ENCODE measurements around the gene FBXL7.

Gene FBXL7

DNA sequence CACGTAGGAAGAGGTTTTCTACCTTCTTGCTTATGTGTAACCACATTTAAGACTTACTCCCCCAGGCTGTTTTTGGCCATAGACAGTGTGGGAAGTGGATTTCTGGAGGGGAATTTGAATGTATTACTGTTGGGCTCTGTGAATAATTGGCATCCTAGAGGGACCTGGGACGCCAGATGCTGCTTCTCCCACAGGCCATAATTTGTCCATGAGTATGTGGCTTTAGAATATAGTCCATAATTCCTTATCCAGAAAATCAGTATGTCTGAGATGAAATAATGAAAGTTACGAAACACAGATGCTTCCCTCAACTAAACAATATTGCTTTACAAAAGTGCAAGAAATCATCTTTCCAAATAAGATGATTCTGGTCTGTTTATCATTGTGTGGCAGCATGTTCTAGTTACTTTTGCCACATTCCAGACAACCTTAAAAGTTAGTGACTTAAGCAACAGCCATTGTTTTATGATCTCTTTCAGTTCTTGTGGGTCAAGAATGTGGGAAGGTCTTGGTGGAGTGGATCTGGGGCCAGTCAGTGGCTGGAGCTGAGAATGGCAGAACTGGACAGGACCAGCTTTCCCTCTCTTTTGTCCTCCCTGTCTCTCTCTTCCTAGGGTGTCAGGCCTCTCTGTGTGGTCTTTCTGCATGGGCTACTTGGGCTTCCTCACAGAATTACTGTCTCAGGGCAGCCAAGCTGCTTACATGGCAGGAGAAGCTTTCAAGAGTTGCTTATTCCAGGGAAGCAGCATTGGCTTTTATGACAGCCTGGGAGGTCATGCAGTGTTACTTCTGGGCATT lies 79.4 kb downstream of the FBXL7 start:
- no peak for DNase-seq (ENCODE audit: low read depth)

DNA sequence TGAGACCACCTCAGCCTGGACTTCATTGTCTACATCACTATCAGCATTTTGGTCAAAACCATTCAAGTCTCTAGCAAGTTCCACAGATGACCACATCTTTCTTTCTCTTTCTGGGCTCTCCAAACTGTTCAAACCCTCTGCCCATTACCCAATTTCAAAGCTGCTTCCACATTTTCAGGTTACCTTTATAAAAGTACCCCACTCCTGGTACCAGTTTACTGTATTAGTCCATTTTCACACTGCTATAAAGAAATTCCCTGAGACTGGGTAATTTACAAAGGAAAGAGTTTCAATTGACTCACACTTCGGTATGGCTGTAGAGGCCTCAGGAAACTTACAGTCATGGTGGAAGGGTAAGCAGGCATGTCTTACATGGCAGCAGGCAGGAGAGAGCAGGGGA lies 84.5 kb downstream of the FBXL7 start:
- no peak for DNase-seq (ENCODE audit: low read depth)

DNA sequence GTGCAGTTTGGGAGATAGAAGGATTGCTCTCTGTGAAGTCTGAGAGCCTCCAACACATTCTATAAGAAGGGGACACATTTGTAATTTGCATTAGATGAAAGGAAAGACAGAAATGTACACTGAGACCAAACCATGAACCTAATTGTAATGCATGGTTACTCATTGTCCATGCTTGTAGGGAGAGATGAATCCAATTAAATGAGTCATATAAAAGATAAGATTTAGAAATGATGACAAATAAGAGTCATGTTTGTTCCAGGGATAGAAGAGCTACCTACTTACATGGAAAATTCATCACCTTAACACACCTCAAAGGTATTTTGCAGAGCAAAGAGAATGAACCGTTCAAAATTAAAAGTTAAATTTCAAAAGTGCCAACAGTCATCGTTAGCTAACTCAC lies 85.1 kb downstream of the FBXL7 start:
- no peak for DNase-seq (ENCODE audit: low read depth)

DNA sequence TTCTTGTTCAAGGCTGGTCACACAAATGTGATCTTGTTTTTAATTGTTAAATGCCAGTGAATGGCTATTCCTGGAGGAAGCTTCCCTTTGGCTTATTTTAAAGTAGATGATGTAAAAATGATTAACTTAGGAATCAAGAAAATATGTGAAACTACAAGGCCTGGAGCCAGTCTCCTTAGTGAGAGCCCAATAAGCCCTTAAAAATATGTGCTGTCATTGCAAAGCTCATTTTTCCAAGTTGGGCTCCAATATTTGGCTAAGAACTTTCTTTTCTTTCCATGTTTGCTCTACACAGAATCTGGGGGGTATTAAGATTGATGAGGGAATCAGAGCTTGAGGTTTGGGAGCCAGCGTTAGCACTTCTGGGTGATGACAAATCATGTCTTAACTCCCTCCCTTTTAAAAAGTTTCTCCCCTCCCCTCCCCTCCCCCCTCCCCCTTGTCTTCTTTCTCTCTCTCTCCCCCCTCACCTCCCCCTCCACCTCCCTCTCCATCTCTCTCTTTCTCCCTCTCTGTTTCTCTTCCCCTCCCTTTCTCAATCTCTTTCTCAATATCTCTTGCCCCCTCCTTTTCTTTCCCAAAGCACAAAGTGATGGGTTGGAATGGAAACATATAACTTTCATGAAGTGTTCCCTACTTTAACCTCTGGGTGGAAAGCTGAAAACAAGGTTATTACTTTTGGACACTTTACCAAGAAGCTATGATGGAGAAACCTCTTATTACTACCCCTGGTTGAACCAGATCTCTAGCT lies 86.0 kb downstream of the FBXL7 start:
- DNase-seq (ENCODE audit: low read depth): no peak

DNA sequence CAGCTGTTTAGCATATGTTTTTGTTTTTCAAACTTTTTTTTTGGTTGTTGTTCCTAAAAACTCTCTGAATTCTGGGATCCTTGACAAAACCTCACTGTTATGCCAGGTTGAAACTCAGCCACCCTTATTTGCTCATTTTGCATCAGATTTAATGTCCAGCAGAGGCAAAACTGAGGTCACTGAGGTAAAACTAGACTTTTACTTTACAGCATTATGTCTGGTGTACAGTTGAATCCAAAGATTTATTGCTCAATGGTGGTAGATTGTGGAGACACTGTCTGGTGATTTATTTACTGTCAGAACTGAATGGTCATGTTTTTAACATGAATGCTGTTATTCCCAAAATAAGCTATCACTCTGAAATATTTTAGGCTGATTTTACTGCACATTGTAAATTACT lies 87.9 kb downstream of the FBXL7 start:
- DNase-seq (ENCODE audit: low read depth): no peak

DNA sequence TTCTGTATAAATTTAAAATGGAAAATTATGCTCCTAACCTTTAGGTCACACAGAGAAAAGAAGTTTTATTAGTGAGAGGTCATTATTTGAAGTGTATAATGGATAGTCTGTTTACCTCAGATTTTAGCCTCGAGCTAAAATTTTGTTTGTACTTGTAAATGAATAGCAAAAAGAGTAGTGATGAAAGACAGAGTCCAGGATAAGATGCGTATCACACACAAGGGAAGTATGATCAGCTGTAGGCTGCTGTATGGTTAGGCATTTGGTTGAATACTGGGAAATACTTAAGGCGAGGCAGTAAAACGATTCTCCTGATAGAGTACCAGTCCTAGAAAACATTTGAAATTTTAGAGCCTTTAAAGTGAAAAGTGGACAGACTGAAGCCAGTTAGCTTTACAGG lies 92.7 kb downstream of the FBXL7 start:
- no peak for DNase-seq (ENCODE audit: low read depth)

DNA sequence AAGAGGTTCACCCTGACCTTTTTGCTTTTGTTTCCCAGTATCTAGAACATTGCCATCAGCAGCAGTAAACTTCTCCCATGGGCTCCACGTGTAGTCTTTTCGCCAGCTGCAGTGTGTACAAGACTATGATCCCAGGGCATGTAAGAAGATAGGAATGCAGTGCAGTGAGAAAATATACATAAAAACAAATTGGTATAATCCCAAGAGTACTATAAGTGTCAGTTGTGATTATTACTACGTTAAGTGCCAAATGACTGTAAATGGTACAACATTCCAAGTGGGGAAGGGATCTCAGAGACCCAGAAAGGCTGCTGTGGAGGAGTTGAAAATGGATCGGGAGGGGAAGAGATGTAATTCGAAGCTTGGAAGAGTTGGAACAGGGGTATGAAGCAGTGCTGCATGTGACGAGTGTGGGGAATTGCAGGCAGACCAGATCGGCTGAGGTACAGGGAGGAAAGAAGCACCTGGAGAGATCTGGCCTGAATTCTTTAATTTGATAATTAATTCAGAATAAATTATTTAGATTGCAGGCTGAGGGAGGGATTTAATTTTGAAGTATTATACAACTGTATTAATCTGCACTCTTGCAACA lies 95.1 kb downstream of the FBXL7 start:
- no peak for DNase-seq (ENCODE audit: low read depth)

DNA sequence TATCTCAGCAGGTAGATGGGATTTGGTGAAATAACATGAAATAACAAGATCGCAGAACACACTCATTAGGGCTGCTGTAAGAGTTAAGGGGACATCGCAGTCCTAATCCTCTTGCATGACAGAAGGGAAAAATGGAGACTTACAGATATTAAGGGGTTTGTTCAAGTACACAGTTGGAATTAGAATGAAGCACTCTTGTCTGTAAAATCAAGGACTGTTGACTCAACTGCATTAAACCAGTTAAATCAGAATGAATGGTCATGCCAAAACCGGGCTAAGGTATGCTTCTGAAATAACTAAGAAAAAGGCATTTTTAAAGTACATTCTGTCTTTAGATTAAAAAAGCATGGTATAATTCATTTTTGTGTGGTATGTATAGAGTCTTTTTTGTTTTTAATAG lies 95.9 kb downstream of the FBXL7 start:
- DNase-seq (ENCODE audit: low read depth): no peak

DNA sequence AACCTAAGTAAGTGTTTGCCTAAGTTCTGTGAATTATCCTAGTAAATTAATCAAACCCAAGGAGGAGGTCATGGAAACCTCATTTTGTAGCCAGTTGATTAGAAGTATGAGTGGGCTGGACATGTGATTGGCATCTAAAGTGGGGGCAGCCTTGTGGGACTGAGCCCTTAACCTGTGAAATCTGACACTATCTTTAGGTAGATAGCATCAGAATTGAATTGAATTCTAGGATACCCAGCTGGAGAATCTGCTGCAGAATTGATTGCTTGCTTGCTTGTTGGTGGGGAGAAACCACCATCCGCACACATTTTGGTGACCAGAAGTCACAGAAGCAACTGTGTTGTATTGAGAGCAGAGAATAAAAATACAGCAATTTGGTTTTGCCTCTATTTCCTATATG lies 97.0 kb downstream of the FBXL7 start:
- no peak for DNase-seq (ENCODE audit: low read depth)

DNA sequence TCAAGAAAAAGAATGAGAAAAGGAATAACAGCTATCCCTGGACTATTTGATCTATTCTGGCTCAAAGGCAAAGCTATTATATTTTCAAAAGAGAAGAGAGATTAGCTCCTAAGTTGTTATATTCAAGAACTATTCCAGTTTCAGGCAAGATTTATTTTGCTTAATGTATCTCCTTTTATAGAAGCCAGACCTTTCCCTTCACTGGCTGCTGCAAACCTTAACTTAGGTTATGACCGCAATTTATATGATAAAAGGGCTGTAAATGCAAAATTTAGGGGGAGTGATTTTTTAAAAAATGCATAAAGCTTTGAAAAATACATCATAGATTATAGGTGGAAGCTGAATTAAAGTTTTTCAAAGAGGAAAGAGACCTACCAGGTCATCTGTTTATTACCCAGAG lies 97.8 kb downstream of the FBXL7 start:
- DNase-seq (ENCODE audit: low read depth): no peak

DNA sequence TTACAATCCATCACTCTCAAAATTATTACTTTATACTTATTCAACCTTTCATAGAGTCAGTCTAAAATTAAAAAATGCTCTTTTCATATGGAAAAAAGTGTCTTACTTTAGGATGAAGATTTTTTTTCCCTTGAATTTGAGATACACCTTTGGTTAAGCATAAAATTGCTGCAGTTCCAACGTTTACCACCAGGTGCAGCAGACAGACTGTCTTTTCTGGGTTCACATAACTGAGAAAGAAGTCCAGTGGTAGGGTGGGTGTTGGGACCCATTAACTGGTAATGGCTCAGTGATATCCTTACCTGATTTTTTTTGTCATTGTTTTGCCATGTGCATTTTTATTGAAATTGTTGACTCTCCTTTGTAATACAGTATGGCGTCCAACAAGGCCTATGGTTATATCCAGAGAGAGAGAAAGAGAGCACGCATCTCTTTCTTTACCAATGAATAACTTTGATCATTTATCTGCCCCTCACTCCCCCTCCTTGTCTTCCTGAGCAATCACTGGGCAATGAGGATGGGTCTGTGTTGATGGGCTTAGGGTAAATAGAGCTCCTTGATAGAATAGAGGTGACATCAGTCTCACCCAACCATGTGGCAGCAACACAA lies 98.4 kb downstream of the FBXL7 start:
- no peak for DNase-seq (ENCODE audit: low read depth)

DNA sequence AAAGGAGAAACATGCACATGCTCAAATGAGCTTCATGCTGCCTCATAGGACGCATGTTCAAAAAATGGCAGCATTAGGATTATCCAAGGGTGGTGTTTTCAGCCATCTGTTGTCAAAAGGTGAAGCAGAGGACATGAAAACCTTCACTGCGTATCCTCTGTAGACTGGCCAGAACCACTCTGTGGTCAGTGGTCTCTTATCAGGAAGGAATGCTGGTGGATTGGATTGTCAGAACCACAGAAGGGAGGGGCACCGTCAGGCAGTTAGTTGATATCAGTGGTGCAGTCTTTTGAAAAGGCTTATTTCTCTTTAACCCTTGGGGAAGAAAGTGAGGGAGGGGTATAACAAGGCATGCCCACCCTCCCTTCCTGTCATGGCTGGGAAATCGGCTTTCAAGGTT lies 100.1 kb downstream of the FBXL7 start:
- no peak for DNase-seq (ENCODE audit: low read depth)

DNA sequence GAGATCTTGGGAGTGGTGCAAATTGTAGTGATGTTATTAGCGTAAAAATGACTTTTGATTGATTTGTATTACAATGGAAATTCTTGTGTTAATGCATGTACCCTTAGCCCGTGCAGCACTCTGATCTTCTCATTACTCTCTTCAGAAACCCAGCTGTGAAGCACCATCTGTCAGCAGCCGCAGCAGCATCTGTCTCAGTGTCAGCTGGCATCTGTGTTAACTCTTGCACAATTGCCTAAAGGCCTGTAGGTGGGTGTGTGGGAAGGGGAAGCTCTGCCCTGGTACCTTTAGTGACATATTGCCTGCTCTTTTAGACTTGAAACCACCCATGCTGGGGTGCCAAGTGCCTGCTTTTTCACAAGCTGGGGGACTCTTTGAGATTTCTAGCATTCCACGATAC lies 101.3 kb downstream of the FBXL7 start:
- DNase-seq (ENCODE audit: low read depth): no peak

DNA sequence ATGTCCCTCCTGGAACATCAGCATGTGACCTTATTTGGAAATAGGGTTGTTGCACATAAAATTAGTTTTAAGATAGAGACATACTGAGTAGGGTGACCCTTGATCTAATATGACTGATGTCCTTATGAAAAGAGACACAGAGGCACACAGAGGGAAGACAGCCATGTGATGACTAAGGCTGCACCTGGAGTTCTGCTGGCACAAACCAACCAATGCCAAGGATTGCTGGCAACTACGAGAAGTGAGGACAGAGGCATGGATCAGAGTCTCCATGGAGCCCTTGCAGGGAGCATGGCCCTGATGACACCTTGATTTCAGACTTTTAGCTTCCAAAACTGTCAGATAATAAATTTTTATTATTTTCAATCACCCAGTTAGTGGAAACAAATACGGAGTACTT lies 101.9 kb downstream of the FBXL7 start:
- no peak for DNase-seq (ENCODE audit: low read depth)

DNA sequence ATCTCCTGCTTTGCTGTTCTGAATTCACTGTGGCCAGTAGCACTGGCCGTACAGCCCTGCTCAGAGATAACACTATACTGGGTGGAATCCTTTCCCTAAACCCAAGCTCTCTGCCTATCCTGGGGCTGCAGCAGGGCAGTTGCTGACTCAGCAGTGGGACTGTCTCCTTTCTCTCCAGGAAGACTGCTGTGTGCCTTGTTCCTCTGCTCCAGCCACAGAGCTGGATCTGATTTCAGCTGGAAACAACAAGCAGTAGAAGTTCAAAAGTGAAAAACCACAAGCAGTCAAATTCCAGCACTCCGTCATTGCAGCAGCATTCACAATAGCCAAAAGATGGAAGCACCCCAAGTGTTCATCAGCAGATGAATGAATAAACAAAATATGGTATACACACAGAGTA lies 105.0 kb downstream of the FBXL7 start:
- DNase-seq (ENCODE audit: low read depth): no peak

DNA sequence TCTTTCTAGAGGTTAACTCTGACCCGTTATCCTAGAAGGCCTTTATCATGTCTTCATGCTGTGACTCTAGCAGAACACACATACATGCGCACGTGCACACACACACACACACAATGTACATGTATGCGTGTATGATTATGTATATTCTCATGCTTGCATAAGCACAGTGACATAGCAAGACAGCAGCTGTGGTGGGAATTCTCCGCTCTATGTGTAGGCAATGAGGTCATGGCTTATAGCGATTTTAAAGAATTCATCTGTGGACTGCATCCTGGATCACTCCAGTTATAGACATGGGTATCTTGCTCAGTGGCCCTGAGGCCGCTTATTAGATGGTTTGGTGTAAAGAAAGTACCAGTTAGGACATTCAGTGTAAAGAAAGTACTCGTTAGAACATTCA lies 106.2 kb downstream of the FBXL7 start:
- no peak for DNase-seq (ENCODE audit: low read depth)

DNA sequence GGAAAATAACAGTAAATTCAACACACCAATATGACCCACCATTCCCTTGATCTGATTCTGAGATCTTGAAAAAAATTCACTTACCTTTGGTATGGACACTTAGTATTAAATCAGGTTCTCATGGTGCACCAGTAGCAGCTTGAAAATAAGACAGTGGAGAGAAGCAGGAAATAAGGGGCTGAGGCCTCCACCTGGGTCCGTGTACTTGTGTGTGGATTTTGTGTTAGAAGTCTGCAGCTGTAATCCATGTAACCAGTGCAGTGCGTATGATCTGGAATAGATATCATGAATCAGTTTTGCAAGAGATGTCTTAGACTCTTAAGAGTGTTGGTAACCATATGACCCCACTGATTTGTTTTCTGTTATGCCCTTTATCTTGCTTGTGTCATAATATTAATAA lies 107.1 kb downstream of the FBXL7 start:
- DNase-seq (ENCODE audit: low read depth): no peak

DNA sequence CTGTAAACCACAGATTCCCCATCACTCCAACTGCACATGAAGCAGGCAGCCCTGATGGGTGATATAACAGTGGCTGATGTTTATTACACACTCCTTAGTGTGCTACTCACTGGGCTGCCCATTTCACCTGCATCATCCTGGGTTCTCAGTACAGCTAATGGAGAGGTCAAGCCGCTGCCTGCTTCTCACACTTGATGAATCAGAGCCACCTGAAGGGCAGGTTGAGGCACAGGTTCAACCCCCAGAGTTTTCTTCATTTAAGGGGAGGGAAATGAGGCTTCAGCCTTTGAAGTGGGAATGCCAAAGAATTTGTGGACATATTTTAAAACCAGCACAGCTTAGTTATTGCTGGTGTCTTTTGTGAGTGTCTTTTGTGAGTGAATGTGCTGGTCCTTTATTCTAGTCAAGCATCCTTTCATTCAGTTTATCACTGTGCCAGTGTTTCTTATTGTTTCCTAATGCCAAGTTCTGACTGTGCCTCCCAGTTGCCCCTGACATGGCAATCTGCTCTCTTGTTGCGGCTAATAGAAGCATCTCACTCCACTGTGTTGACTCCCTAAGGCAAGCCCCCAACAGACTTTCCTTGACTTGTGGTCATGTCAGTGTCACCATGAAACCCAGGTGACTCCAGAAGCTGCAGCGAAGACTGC lies 109.2 kb downstream of the FBXL7 start:
- DNase-seq (ENCODE audit: low read depth): no peak

DNA sequence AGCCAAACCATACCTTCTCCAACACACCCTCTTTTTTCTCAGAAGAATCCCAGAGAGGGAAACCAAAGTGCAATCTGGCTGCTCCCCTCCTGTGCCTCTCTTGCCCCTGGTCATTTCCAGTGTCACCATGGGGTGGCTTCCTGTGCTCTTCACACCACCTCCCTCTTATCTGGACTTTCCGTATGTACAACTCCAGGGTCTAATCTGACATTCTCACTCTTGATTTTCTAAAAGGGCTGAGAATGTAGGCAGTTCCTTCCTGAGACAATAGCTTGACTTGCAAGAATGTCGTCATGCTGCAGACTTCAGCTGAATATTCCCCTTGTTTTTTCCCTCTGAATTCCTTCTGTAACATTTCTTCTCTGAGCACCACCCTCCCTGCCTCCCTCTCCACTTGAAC lies 110.2 kb downstream of the FBXL7 start:
- no peak for DNase-seq (ENCODE audit: low read depth)

DNA sequence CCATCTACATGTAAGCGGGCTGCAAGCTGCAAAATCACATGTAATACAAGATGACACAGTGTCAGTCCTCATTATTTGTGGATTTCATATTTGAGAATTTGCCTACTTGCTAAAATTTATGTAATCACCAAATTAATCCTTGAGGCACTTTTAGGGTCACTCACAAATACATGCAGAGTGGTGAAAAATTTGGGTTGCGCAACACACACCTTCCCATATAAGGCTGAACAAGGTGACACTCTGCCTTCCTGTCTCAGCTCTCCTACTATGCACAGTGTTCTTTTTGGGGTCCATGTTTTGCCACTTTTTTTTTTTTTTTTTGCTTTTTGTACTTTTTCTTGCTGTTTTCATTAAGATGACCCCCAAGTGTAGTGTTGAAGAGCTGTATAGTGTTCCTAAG lies 111.0 kb downstream of the FBXL7 start:
- no peak for DNase-seq (ENCODE audit: low read depth)

DNA sequence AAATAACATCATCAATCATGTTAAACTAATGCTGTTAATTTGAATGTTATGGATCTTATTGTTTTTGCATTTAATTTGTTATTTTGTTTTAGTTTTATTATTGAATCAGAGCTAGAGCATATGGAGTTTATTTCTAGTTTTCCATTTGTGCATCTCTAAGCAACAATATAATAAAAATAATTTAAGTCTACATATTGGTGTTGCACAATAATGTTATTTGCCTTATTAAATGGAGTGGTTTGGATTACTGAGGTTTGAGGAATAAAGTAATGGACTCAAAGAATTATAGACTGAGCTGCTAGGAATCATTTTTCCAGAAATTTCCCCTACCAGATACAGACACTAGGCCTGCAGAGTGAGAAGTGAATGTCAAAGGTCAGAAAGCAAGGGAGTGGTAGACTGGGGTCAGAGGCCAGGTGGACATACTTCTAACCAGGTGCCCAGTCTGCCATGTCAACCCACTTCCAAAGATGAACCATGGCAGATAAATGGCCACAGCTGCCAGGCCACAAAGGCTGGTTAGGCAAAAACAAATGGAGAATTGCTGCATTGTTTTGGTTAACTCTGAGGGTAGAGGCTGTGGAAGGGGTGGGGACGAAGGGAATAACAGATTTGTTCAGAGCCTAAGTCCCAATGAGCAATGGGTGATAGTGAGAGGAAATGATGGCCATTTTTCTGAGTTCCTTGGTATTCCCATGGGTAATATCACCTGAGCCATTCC lies 113.1 kb downstream of the FBXL7 start:
- DNase-seq (ENCODE audit: low read depth): no peak

DNA sequence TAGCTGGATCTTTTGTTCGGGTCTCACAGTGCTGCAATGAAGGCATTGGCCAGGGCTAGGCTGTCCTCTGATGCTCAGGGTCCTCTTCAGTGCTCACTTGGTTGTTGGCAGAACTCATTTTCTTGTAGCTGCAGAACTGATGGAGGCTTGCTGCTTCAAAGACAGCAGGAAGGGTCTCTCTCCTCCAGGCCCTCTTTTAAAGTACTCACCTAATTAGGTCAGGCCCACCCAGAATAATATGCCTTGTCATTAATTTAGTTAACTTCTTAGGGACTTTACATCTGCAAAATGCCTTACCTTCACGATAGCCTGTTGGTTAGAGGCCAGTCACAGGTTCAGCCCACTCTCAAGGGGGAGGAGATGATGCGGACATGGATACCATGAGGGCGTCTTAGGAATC lies 114.7 kb downstream of the FBXL7 start:
- no peak for DNase-seq (ENCODE audit: low read depth)
